Suprapubic skin (tissue), 3 donors: ENCODE data around the gene TMX2.

Experiments used
- POLR2A ChIP-seq, 2 donors: fragments of 450-650 bp; IDR thresholded peaks; one replicate each; pipeline ENCODE4 v1.6.1; 2017; ENCODE audit warnings: antibody characterized with exemption in 2 of 2, mild to moderate bottlenecking in 2 of 2, moderate library complexity in 2 of 2
- TF ChIP-seq, protein P1 (sequence below), 2 donors: fragments of 200-600 bp in 1 of 2; fragments of 450-650 bp in 1 of 2; sonication (generic) in 1 of 2; IDR thresholded peaks; one replicate each; pipeline ENCODE4 v1.5.1; 2016 to 2019; ENCODE audit warnings: antibody characterized with exemption in 2 of 2, mild to moderate bottlenecking in 1 of 2, moderate library complexity in 1 of 2

DNA sequence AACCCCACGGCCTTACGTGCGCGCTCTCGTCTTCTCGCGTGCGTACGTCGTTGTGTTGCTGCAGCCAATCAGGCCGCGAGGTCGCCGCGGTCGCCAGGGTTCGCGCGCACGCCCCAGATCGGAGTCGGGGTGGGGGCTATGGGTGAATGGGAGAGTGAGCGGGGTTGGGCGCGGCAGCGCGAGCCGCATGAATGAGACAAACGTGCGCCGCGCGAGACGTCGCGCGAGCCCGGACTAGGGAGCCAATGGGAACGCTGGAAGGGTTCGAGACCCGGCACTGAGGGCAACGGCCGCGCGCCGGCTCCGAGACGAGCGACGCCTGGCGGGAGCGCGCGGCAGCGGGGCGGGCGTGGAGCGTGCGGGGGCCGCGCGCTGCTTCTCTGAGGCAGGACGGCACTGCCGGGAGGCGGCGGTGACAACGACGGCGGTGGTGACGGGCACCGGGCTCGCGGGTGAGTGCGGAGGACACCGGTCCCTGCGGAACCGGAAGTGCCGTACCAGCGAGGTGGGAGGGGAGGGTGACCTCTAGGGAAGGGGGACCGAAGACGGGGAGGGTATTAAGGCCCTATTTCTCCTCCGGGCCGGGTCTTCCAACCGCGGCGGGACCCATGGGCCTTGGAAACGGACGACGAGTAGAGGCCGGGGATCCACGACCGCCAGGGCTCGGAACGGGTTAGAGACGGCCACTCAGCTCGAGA is 44.5 kb upstream of the TMX2 start, which contains the start of gene ZDHHC5:
- TF ChIP-seq, protein P1, sequence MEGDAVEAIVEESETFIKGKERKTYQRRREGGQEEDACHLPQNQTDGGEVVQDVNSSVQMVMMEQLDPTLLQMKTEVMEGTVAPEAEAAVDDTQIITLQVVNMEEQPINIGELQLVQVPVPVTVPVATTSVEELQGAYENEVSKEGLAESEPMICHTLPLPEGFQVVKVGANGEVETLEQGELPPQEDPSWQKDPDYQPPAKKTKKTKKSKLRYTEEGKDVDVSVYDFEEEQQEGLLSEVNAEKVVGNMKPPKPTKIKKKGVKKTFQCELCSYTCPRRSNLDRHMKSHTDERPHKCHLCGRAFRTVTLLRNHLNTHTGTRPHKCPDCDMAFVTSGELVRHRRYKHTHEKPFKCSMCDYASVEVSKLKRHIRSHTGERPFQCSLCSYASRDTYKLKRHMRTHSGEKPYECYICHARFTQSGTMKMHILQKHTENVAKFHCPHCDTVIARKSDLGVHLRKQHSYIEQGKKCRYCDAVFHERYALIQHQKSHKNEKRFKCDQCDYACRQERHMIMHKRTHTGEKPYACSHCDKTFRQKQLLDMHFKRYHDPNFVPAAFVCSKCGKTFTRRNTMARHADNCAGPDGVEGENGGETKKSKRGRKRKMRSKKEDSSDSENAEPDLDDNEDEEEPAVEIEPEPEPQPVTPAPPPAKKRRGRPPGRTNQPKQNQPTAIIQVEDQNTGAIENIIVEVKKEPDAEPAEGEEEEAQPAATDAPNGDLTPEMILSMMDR (IDR thresholded peaks at IDR 0.05) = peak; percentile 42 to 77
- TF ChIP-seq POLR2A (IDR thresholded peaks at IDR 0.05) = peak; percentile 24 to 88
